HepG2 (cell line): ENCODE measurements around the gene MIDN. TPM values are rescaled to one million over a fixed set of nuclear protein-coding genes. Genes with fewer than 3 reads are reported as not detected.

ENCODE experiments used
- ATAC-seq: fragments of 200-7000 bp; cut with Tn5 transposase; 3 replicates; pipeline ENCODE4 v1.9.1; 2020; ENCODE audit warnings: mild to moderate bottlenecking, moderate library complexity
- BruUV-seq: library from RNA; stranded (reverse); fragments of 400-500 nt; replicated peaks from 2 replicates; lab custom pipeline; 2021; lab: Mats Ljungman, UMichigan
- CTCF ChIA-PET: fragments of 300-600 bp; formaldehyde crosslinking; extraction: SDS; loops from one replicate; lab custom pipeline; 2021; ENCODE audit warnings: low total read pairs, inconsistent platforms, low intra/inter-chr PET ratio; lab: Yijun Ruan, JAX
- POLR2A ChIA-PET: fragments of 350-600 bp; sonication (Branson Sonifier 250); formaldehyde crosslinking; loops from one replicate; lab custom pipeline; 2020; ENCODE audit warnings: antibody characterized with exemption, inconsistent platforms; lab: Yijun Ruan, JAX
- DNase-seq: peaks from one replicate; pipeline ENCODE4 v3.0.0-alpha.2; 2015; ENCODE audit warnings: low spot score
- FAIRE-seq: peaks from 3 replicates; lab custom pipeline; 2011; peaks lifted over from hg19 to GRCh38; lab: Jason Lieb, UNC
- H2AFZ ChIP-seq: one replicate; pipeline ENCODE4 v1.6.1; 2011; ENCODE audit warnings: low read length, inconsistent platforms
- H3K27ac ChIP-seq: fragments of 300-600 bp; 3 replicates; pipeline ENCODE4 v1.8.0; 2011; ENCODE audit warnings: mixed run types, mild to moderate bottlenecking, mixed read lengths, low read length, inconsistent platforms; ENCODE audit not compliant: insufficient read depth; ENCODE audit errors: extremely low read length
- H3K27me3 ChIP-seq, 2 experiments: fragments of 200-600 bp in 1 of 2; 2 replicates in 1 of 2; 3 replicates in 1 of 2; pipeline versions ENCODE4 v1.6.0 to v1.8.0; 2011; ENCODE audit warnings: low read length in 2 of 2, mild to moderate bottlenecking in 2 of 2, moderate library complexity in 2 of 2, inconsistent platforms in 1 of 2; ENCODE audit not compliant: insufficient read depth in 2 of 2, control insufficient read depth in 1 of 2
- H3K36me3 ChIP-seq, 2 experiments: fragments of 200-600 bp in 1 of 2; replicated peaks in 1 of 2; 2 replicates in 1 of 2; 3 replicates in 1 of 2; pipeline versions ENCODE4 v1.5.1 to v1.8.0; 2011; ENCODE audit warnings: low read length in 2 of 2, inconsistent platforms in 1 of 2; ENCODE audit not compliant: insufficient read depth in 2 of 2, control insufficient read depth in 1 of 2
- H3K4me1 ChIP-seq: 2 replicates; pipeline ENCODE4 v1.5.1; 2012; ENCODE audit warnings: low read length, inconsistent platforms; ENCODE audit not compliant: insufficient read depth
- H3K4me2 ChIP-seq: 2 replicates; pipeline ENCODE4 v1.6.0; 2011; ENCODE audit warnings: low read depth, low read length, inconsistent platforms
- H3K4me3 ChIP-seq, 3 experiments: fragments of 200-600 bp in 1 of 3; sonication (generic), shearing (Covaris generic) in 1 of 3; replicated peaks in 1 of 3; 2 replicates each; pipeline ENCODE4 v1.5.1; 2011 to 2016; ENCODE audit warnings: low read length in 3 of 3, inconsistent platforms in 2 of 3, low read depth in 2 of 3, mild to moderate bottlenecking in 2 of 3, control low read depth in 1 of 3, mixed read lengths in 1 of 3; ENCODE audit not compliant: insufficient read depth in 1 of 3
- H3K79me2 ChIP-seq: one replicate; pipeline ENCODE4 v1.6.1; 2011; ENCODE audit warnings: low read length, inconsistent platforms; ENCODE audit not compliant: insufficient read depth
- H3K9ac ChIP-seq: 2 replicates; pipeline ENCODE4 v1.6.0; 2011; ENCODE audit warnings: mild to moderate bottlenecking, low read depth, low read length, inconsistent platforms; ENCODE audit not compliant: insufficient read depth
- H3K9me3 ChIP-seq: 2 replicates; pipeline ENCODE4 v1.5.1; 2012; ENCODE audit warnings: mild to moderate bottlenecking, low read length
- H4K20me1 ChIP-seq: 2 replicates; pipeline ENCODE4 v1.6.0; 2011; ENCODE audit warnings: inconsistent platforms, mild to moderate bottlenecking, low read length, moderate library complexity; ENCODE audit not compliant: insufficient read depth
- DR1 ChIP-seq: sonication (generic); formaldehyde crosslinking; IDR thresholded peaks from 2 replicates; pipeline ENCODE4 v1.8.0; 2021; ENCODE audit warnings: mild to moderate bottlenecking, missing genetic modification reagents, inconsistent platforms
- HHEX ChIP-seq: IDR thresholded peaks from 2 replicates; pipeline ENCODE4 v1.6.1; 2016; ENCODE audit warnings: control low read depth
- RAD21 ChIP-seq: fragments of 450-650 bp; formaldehyde crosslinking; IDR thresholded peaks from 2 replicates; pipeline ENCODE4 v1.5.0; 2020; ENCODE audit warnings: mild to moderate bottlenecking
- RERE ChIP-seq: IDR thresholded peaks from 2 replicates; pipeline ENCODE4 v1.6.1; 2016; ENCODE audit warnings: low read depth, missing genetic modification reagents, missing compliant biosample characterization
- U2AF2 ChIP-seq: fragments of 200-400 bp; formaldehyde crosslinking; IDR thresholded peaks from 2 replicates; pipeline ENCODE4 v1.6.1; 2017; ENCODE audit warnings: low read depth, mild to moderate bottlenecking, low read length
- ZC3H13 ChIP-seq: sonication (generic); formaldehyde crosslinking; IDR thresholded peaks from 2 replicates; pipeline ENCODE4 v1.8.1; 2023; ENCODE audit warnings: mild to moderate bottlenecking, missing genetic modification reagents, moderate library complexity
- ZMYM2 ChIP-seq: sonication (generic); formaldehyde crosslinking; IDR thresholded peaks from 2 replicates; pipeline ENCODE4 v1.8.0; 2022; ENCODE audit warnings: mild to moderate bottlenecking, missing genetic modification reagents
- ZNF251 ChIP-seq: sonication (generic); formaldehyde crosslinking; IDR thresholded peaks from 2 replicates; pipeline ENCODE4 v1.9.0; 2021; ENCODE audit warnings: mild to moderate bottlenecking, missing genetic modification reagents
- ZNF687 ChIP-seq: sonication (generic); formaldehyde crosslinking; IDR thresholded peaks from 2 replicates; pipeline ENCODE4 v1.5.1; 2020; ENCODE audit warnings: mild to moderate bottlenecking, missing genetic modification reagents, moderate library complexity
- WGBS: methylation state at CpG from one replicate; pipeline ENCODE4 v1.1.6; 2017; ENCODE audit warnings: low lambda C conversion rate; 5-methylcytosine and 5-hydroxymethylcytosine counted together
- in situ Hi-C: cut with HindIII; loops from 2 replicates; pipeline ENCODE4 v1.10.0; 2017; ENCODE audit warnings: low pct_unique_long_range_greater_than_20kb; ENCODE audit not compliant: extremely low pct_ligation_motif_present
- intact Hi-C: fragments of 100-400 bp; cut with micrococcal nuclease; formaldehyde crosslinking; loops from one replicate; pipeline ENCODE4 v1.10.0; 2022; ENCODE audit not compliant: unreplicated experiment
- polyA plus RNA-seq, 8 experiments: library from polyadenylated mRNA; depleted of rRNA in 3 of 8; stranded (reverse) in 7 of 8; unstranded in 1 of 8; fragments of >200 nt; fragmentation: Illumina TruSeq in 4 of 8; extraction: Trizol in 4 of 8; gene quantifications; 2 replicates each; pipeline versions ENCODE4 v1.2.1 to v1.2.3, GENCODE V29; 2011 to 2016; ENCODE audit warnings: low read depth in 4 of 8, missing spikeins in 1 of 8, mixed read lengths in 1 of 8; ENCODE audit not compliant: insufficient read depth in 1 of 8
- total RNA-seq, 5 experiments: library from RNA; depleted of rRNA; stranded (reverse); fragments of >200 nt; fragmentation: Illumina TruSeq; extraction: Trizol; gene quantifications; 2 replicates each; pipeline ENCODE4 v1.2.3, GENCODE V29; 2016; ENCODE audit warnings: low read depth in 1 of 5
- TF ChIP-seq, protein P1 (sequence below): sonication (generic); formaldehyde crosslinking; IDR thresholded peaks from 2 replicates; pipeline ENCODE4 v1.8.0; 2022; ENCODE audit warnings: missing genetic modification reagents, mild to moderate bottlenecking, moderate library complexity, borderline replicate concordance

Gene MIDN
- total and polyA plus RNA-seq, 2 of the 13 experiments (the other 11 are each of a cell fraction or from before 2014, with no cell fraction given), result 8.4 to 18.0 TPM

DNA sequence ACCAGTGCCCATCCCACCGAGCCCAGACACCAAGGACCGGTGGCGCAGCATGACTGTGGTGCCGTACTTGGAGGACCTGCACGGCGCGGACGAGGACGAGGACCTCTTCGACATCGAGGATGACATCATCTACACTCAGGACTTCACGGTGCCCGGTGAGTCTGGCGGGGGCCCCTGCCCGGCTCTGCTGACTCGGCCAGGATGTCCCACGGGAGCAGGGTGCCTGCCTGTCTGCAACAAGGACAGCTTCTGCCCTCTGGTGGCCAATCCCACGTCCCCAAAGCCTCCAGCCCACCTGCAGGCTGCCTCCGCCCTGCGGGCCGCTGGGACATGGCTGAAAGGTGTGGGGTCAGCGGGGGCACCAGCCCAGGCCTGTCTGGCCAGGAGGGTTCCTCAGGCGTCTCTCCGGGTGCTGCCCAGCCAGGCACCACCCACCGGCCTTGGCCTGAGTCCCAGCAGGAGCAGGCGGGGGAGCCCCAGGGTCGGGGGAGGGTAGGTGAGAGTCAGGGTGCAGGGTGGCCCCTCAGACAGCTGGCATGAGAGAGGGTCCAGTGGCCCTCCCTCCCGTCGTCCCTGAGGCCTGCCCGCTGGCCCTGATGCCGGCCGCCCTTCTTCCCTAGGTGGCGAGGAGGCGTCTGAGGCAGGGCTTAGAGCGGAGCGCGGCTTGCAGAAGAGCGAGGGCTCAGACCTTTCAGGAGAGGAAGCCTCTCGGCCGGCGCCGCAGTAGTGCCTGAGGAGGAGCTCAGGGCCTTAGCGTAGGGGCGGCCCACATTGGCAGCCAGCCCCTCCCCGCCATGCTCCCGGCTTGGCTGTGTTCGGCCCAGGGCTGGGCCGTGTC lies 25.1 kb upstream of the MIDN start:
- Histone ChIP-seq H3K9ac (no peak overlapping the region), H3K27me3 (no peaks in the 10 kb centered on the region), H4K20me1 (peaks cover 5% of the 10 kb centered on the region; the same call in 1 of the 2 replicates), H3K4me3 (no peak overlapping the region), H3K27ac (no peak overlapping the region), H3K79me2 (peaks cover 7% of the 10 kb centered on the region), H3K36me3 (peaks cover 19 to 28% of the 10 kb centered on the region in 2 experiments; a peak in 4 of 5 replicates), H2AFZ (no peak overlapping the region), H3K9me3 (no peaks in the 10 kb centered on the region), H3K4me1 (peaks cover 8% of the 10 kb centered on the region; the same call in 1 of the 2 replicates), H3K4me2 (no peak overlapping the region)
- intact Hi-C loops (no loop called here), in situ Hi-C loops (no loop called here)
- FAIRE-seq, result no peak
- ChIA-PET CTCF (interaction anchor here (1.1 kb wide), 1 partner anchor 17 kb away, joined by 4 read pairs; no protein-coding TSS in a partner anchor), POLR2A (interaction anchor here (2.5 kb wide), 1 partner anchor 46 kb away, joined by 8 read pairs; the partner anchor contains the start of gene CIRBP)
- peak; percentile 35 for ATAC-seq
- DNase-seq, result no peak
- WGBS, result 86% methylated on average over 17 of the region's 48 CpGs
- no TSS peak for BruUV-seq
- TF ChIP-seq HHEX (no peak), DR1 (CRISPR knock-in tag) (no peak), RERE (CRISPR knock-in tag) (no peak), ZMYM2 (CRISPR knock-in tag) (no peak), U2AF2 (no peak), ZC3H13 (CRISPR knock-in tag) (no peak), ZNF251 (CRISPR knock-in tag) (no peak), ZNF687 (CRISPR knock-in tag) (peak; percentile 34; the same call in 1 of the 2 replicates), RAD21 (CRISPR knock-in tag) (peak; percentile 26; the same call in 1 of the 2 replicates)
- TF ChIP-seq, protein P1, sequence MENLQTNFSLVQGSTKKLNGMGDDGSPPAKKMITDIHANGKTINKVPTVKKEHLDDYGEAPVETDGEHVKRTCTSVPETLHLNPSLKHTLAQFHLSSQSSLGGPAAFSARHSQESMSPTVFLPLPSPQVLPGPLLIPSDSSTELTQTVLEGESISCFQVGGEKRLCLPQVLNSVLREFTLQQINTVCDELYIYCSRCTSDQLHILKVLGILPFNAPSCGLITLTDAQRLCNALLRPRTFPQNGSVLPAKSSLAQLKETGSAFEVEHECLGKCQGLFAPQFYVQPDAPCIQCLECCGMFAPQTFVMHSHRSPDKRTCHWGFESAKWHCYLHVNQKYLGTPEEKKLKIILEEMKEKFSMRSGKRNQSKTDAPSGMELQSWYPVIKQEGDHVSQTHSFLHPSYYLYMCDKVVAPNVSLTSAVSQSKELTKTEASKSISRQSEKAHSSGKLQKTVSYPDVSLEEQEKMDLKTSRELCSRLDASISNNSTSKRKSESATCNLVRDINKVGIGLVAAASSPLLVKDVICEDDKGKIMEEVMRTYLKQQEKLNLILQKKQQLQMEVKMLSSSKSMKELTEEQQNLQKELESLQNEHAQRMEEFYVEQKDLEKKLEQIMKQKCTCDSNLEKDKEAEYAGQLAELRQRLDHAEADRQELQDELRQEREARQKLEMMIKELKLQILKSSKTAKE, result no peak
